T-cell (primary cell): ENCODE measurements around the gene ADK. TPM values are rescaled to one million over a fixed set of nuclear protein-coding genes. Genes with fewer than 3 reads are reported as not detected.
"Not testable (repeated sequence)": the region's sequence is repeated elsewhere in the genome, so short reads cannot be mapped to it uniquely, and the experiment has no call there.

Experiments used
- ATAC-seq, 4 experiments: fragments of 200-7000 bp in 3 of 4; fragments of 150-1000 bp in 1 of 4; cut with Tn5 transposase; replicated peaks in 1 of 4; 1 replicate in 3 of 4; 2 replicates in 1 of 4; pipeline ENCODE4 v1.10.0; 2021; ENCODE audit warnings: moderate library complexity in 3 of 4, mild to moderate bottlenecking in 2 of 4, moderate number of reproducible peaks in 1 of 4
- CTCF ChIA-PET, 2 donors: fragments of 300-600 bp; sonication (Branson Sonifier 250); formaldehyde crosslinking; loops; one replicate each; lab custom pipeline; 2022; ENCODE audit warnings: antibody characterized with exemption in 2 of 2; lab: Charles Lee
- POLR2A ChIA-PET, 2 donors: fragments of 300-600 bp; sonication (Branson Sonifier 250); formaldehyde crosslinking; loops; one replicate each; lab custom pipeline; 2022; ENCODE audit warnings: antibody characterized with exemption in 2 of 2; lab: Charles Lee
- DNase-seq, 35 experiments: peaks; one replicate each; pipeline versions ENCODE4 v3.0.0 to v3.0.0-alpha.2; 2013 to 2023
- H3K27ac ChIP-seq: one replicate; pipeline ENCODE4 v1.5.1; 2013; ENCODE audit warnings: low read length
- H3K27me3 ChIP-seq, 2 experiments: replicated peaks in 1 of 2; 1 replicate in 1 of 2; 2 replicates in 1 of 2; pipeline versions ENCODE4 v1.6.1 to v1.7.0; 2013; ENCODE audit warnings: low read length in 1 of 2, mixed read lengths in 1 of 2; ENCODE audit not compliant: control insufficient read depth in 2 of 2, insufficient read depth in 2 of 2; ENCODE audit errors: extremely low read depth in 1 of 2
- H3K36me3 ChIP-seq, 2 donors: 1 replicate in 1 of 2; 2 replicates in 1 of 2; pipeline versions ENCODE4 v1.6.1 to v1.7.0; 2013; ENCODE audit warnings: low read length in 1 of 2; ENCODE audit not compliant: control insufficient read depth in 2 of 2, insufficient read depth in 1 of 2; ENCODE audit errors: extremely low read depth in 1 of 2
- H3K4me1 ChIP-seq, 2 experiments: 1 replicate in 1 of 2; 2 replicates in 1 of 2; pipeline versions ENCODE4 v1.6.1 to v1.7.0; 2013; ENCODE audit warnings: low read length in 2 of 2, mixed read lengths in 1 of 2; ENCODE audit not compliant: insufficient read depth in 2 of 2, control insufficient read depth in 1 of 2; ENCODE audit errors: extremely low read depth in 1 of 2
- H3K4me3 ChIP-seq, 2 donors: 1 replicate in 1 of 2; 2 replicates in 1 of 2; pipeline versions ENCODE4 v1.5.1 to v1.7.0; 2013; ENCODE audit warnings: mild to moderate bottlenecking in 2 of 2, low read length in 1 of 2, moderate library complexity in 1 of 2; ENCODE audit not compliant: control insufficient read depth in 1 of 2; ENCODE audit errors: extremely low read depth in 1 of 2
- H3K9me3 ChIP-seq: 2 replicates; pipeline ENCODE4 v1.7.0; 2013
- H3K27ac Mint-ChIP-seq, 2 donors: one replicate each; pipeline ENCODE4 v1.8.0; 2020 to 2021; ENCODE audit warnings: mild to moderate bottlenecking in 2 of 2, mixed read lengths in 2 of 2
- H3K27me3 Mint-ChIP-seq, 2 donors: one replicate each; pipeline ENCODE4 v1.8.0; 2021 to 2022; ENCODE audit warnings: mixed read lengths in 2 of 2
- H3K36me3 Mint-ChIP-seq: one replicate; pipeline ENCODE4 v1.8.0; 2021; ENCODE audit warnings: mixed read lengths
- H3K4me1 Mint-ChIP-seq, 3 donors: one replicate each; pipeline ENCODE4 v1.8.0; 2020 to 2022; ENCODE audit warnings: mixed read lengths in 3 of 3, mild to moderate bottlenecking in 1 of 3
- H3K4me3 Mint-ChIP-seq, 3 donors: one replicate each; pipeline ENCODE4 v1.8.0; 2020 to 2022; ENCODE audit warnings: mild to moderate bottlenecking in 3 of 3, mixed read lengths in 3 of 3, moderate library complexity in 3 of 3
- H3K9me3 Mint-ChIP-seq, 3 donors: one replicate each; pipeline ENCODE4 v1.8.0; 2020 to 2022; ENCODE audit warnings: mixed read lengths in 3 of 3
- WGBS: methylation state at CpG from one replicate; pipeline ENCODE4 v1.1.5; 2013; ENCODE audit warnings: missing lambda C conversion rate; ENCODE audit not compliant: insufficient coverage; 5-methylcytosine and 5-hydroxymethylcytosine counted together
- total RNA-seq, 35 experiments: library from RNA in 6 of 35; stranded (reverse) in 6 of 35; fragments of 120-200 nt in 1 of 35; gene quantifications; one replicate each; pipeline versions ENCODE4 v1.2.1 to v1.2.4 and lab custom pipeline; 2013 to 2026

Gene ADK
- total RNA-seq, 5 donors from 2014 or later (not counting 1 experiment from before 2014, with no cell fraction given), result 20.7 to 32.8 (median 23.6) TPM

GRCh38 chr10:74496276-74496675, 345.3 kb downstream of the ADK start:
- CTCF ChIA-PET, H3K9me3 ChIP-seq, H3K4me1 ChIP-seq, ATAC-seq, H3K27ac Mint-ChIP-seq, DNase-seq, H3K36me3 ChIP-seq, POLR2A ChIA-PET, H3K4me3 ChIP-seq, H3K27ac ChIP-seq, H3K27me3 ChIP-seq, H3K27me3 Mint-ChIP-seq, H3K4me1 Mint-ChIP-seq, H3K4me3 Mint-ChIP-seq: not testable (repeated sequence)
- Mint-ChIP-seq H3K36me3 (peaks cover 39% of the 10 kb centered on the region), H3K9me3 (peaks cover 0 to 19% (median 4%) of the 10 kb centered on the region in 3 donors)
- 100% methylated on average over 3 of the region's 3 CpGs for WGBS

GRCh38 chr10:74498664-74499063, 347.6 kb downstream of the ADK start:
- H3K27ac Mint-ChIP-seq, H3K4me1 ChIP-seq, H3K4me1 Mint-ChIP-seq, DNase-seq, H3K36me3 ChIP-seq, H3K4me3 ChIP-seq, CTCF ChIA-PET, H3K27ac ChIP-seq, ATAC-seq, POLR2A ChIA-PET, H3K27me3 Mint-ChIP-seq, H3K4me3 Mint-ChIP-seq, H3K27me3 ChIP-seq, H3K9me3 ChIP-seq: not testable (repeated sequence)
- Mint-ChIP-seq H3K9me3 (peaks cover 0 to 19% (median 4%) of the 10 kb centered on the region in 3 donors), H3K36me3 (peaks cover 51% of the 10 kb centered on the region)

- peaks cover 58% of the 10 kb centered on the region for H3K36me3 Mint-ChIP-seq
- no peak overlapping the region for H3K27ac Mint-ChIP-seq
- peaks cover 0 to 10% (median 8%) of the 10 kb centered on the region in 3 donors for H3K4me1 Mint-ChIP-seq
- WGBS, result 100% methylated on average over 1 of the region's 4 CpGs
- peaks cover 0 to 26% (median 4%) of the 10 kb centered on the region in 3 donors for H3K9me3 Mint-ChIP-seq
- Histone ChIP-seq H3K9me3 (no peaks in the 10 kb centered on the region), H3K27me3 (no peaks in the 10 kb centered on the region), H3K27ac (no peak overlapping the region), H3K36me3 (no peaks in the 10 kb centered on the region), H3K4me3 (no peak overlapping the region), H3K4me1 (no peaks in the 10 kb centered on the region)
- ATAC-seq (no peak), DNase-seq (no peak)
- POLR2A ChIA-PET, result no interaction called here
- CTCF ChIA-PET, result no interaction called here
- no peak overlapping the region for H3K4me3 Mint-ChIP-seq
- H3K27me3 Mint-ChIP-seq, result no peaks in the 10 kb centered on the region
Measured at GRCh38 chr10:74500026-74500704, 349.1 kb downstream of the ADK start.

GRCh38 chr10:74500816-74501215, 349.8 kb downstream of the ADK start:
- ATAC-seq, result no peak
- no peak overlapping the region for H3K4me3 Mint-ChIP-seq
- peaks cover 62% of the 10 kb centered on the region for H3K36me3 Mint-ChIP-seq
- no peaks in the 10 kb centered on the region for H3K27me3 Mint-ChIP-seq
- peaks cover 0 to 26% (median 4%) of the 10 kb centered on the region in 3 donors for H3K9me3 Mint-ChIP-seq
- H3K4me1 Mint-ChIP-seq, result peaks cover 0 to 10% (median 8%) of the 10 kb centered on the region in 3 donors
- DNase-seq, result no peak
- H3K4me3 ChIP-seq, result no peak overlapping the region
- ChIA-PET CTCF (no interaction called here), POLR2A (no interaction called here)
- no peak overlapping the region for H3K27ac Mint-ChIP-seq
- no peak overlapping the region for H3K27ac ChIP-seq
- no peaks in the 10 kb centered on the region for H3K36me3 ChIP-seq
- no peaks in the 10 kb centered on the region for H3K9me3 ChIP-seq
- H3K27me3 ChIP-seq, result no peaks in the 10 kb centered on the region
- no peaks in the 10 kb centered on the region for H3K4me1 ChIP-seq

- H3K36me3 ChIP-seq, result peaks cover 0 to 5% of the 10 kb centered on the region in 2 donors
- no peaks in the 10 kb centered on the region for H3K27me3 ChIP-seq
- no peak overlapping the region for H3K27ac ChIP-seq
- Mint-ChIP-seq H3K9me3 (peaks cover 0 to 15% (median 0%) of the 10 kb centered on the region in 3 donors), H3K36me3 (peaks cover 60% of the 10 kb centered on the region), H3K4me3 (no peak overlapping the region), H3K27ac (peak overlapping the region in 1 of 2 donors; percentile 23), H3K4me1 (peaks cover 0 to 10% (median 8%) of the 10 kb centered on the region in 3 donors), H3K27me3 (no peaks in the 10 kb centered on the region)
- no peaks in the 10 kb centered on the region for H3K9me3 ChIP-seq
- no peak for ATAC-seq
- ChIA-PET CTCF (no interaction called here), POLR2A (interaction anchor here in 1 of 2 donors (0.6 kb wide), 1 partner anchor 1460 kb away, joined by 3 read pairs; no protein-coding TSS in a partner anchor)
- no peak overlapping the region for H3K4me3 ChIP-seq
- no CpG with 5 or more reads among the region's 1 CpG for WGBS
- no peaks in the 10 kb centered on the region for H3K4me1 ChIP-seq
- no peak for DNase-seq
Measured at GRCh38 chr10:74502963-74503608, 352.1 kb downstream of the ADK start.

GRCh38 chr10:74507951-74508350, 356.9 kb downstream of the ADK start:
- Mint-ChIP-seq H3K4me3 (no peak overlapping the region), H3K4me1 (peaks cover 0 to 7% (median 6%) of the 10 kb centered on the region in 3 donors), H3K27me3 (no peaks in the 10 kb centered on the region), H3K27ac (no peak overlapping the region), H3K9me3 (peaks cover 0 to 44% (median 14%) of the 10 kb centered on the region in 3 donors), H3K36me3 (peaks cover 80% of the 10 kb centered on the region)
- Histone ChIP-seq H3K27me3 (no peaks in the 10 kb centered on the region), H3K4me1 (no peaks in the 10 kb centered on the region), H3K36me3 (peaks cover 0 to 5% of the 10 kb centered on the region in 2 donors), H3K9me3 (no peaks in the 10 kb centered on the region), H3K27ac (no peak overlapping the region), H3K4me3 (no peak overlapping the region)
- WGBS, result 100% methylated on average over 1 of the region's 1 CpG
- DNase-seq (no peak), ATAC-seq (no peak)
- ChIA-PET CTCF (no interaction called here), POLR2A (no interaction called here)
